Urinary bladder (tissue), 4 donors: Measurements from ENCODE around the gene DGKQ. TPM values are rescaled to one million over a fixed set of nuclear protein-coding genes. Genes with fewer than 3 reads are reported as not detected.

Experiments used
- DNase-seq: peaks from one replicate; pipeline ENCODE4 v3.0.0-alpha.2; 2015; ENCODE audit errors: extremely low spot score
- H3K27ac ChIP-seq: one replicate; pipeline ENCODE4 v1.5.1; 2013; ENCODE audit warnings: low read depth, mild to moderate bottlenecking, moderate library complexity
- H3K36me3 ChIP-seq: one replicate; pipeline ENCODE4 v1.6.1; 2013; ENCODE audit warnings: mild to moderate bottlenecking, moderate library complexity; ENCODE audit not compliant: insufficient read depth
- H3K4me1 ChIP-seq: one replicate; pipeline ENCODE4 v1.6.1; 2013; ENCODE audit warnings: mild to moderate bottlenecking, moderate library complexity; ENCODE audit not compliant: insufficient read depth
- H3K4me3 ChIP-seq: one replicate; pipeline ENCODE4 v1.5.1; 2013; ENCODE audit warnings: low read depth, low read length
- WGBS: extraction: QIAGEN DNeasy Blood & Tissue Kit; methylation state at CpG from one replicate; pipeline ENCODE4 v1.1.7; 2013; 5-methylcytosine and 5-hydroxymethylcytosine counted together
- polyA plus RNA-seq: library from polyadenylated mRNA; stranded (reverse); fragments of 200-250 nt; gene quantifications from one replicate; pipeline ENCODE4 v1.2.3, GENCODE V29; 2013
- total RNA-seq: library from RNA; depleted of rRNA; stranded (reverse); fragments of >200 nt; gene quantifications from one replicate; pipeline ENCODE4 v1.2.3, GENCODE V29; 2014
- donor health status: healthy with polysubstance abuse.
- donor health status: healthy.

DGKQ gene
- total and polyA plus RNA-seq, 2 donors, result 5.0 to 10.0 TPM

DNA sequence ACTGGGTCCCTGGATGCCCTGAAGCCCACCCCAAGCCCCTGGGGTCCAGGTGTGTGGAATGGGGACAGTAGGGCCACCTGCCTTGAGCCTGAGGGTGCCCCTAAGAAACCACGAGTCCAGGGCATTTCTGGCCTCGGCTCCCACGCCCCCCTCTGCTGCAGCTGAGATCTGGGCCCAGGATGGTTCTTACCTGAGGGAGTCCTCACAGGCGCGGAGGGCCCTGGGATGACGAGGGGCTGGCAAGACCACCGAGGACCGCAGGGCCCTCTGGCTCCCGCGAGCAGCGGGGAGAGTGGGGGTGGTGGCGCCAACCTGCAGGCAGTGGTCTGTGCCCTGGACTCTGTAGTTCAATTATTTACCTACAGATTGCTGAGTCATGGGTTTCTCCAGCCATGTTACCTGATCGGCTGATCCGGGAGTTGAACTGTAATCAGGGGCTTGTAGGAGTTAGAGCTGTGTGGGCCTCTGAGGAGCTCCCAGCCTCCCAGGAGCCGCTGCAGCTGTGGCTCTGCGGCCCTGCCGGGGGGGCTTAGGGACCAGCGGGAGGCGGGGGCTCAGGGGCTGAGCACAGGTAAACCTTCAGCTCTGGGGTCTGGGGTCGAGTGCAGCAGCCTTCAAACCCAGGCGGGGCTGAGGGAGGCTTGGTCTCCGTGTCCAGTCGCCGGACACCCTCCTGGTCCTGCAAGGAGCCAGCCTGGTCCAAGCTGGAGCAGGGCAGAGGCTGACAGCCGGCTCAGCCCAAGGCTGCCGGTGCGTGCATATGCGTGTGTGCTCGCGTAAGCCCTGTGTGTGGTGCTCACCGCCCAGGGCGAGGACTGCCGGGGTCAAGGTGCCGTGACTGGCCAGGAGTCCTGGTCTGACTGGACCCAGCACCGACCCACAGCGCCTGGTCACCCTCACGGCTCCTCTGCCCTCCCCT lies 20.0 kb upstream of the DGKQ start, which contains the start of gene SLC26A1:
Gene SLC26A1 (minus strand): TSS at position 294 of the 919 bp plus-strand sequence. CDS start 1,701 bp downstream, outside the sequence.
- 85% methylated on average over 37 of the region's 37 CpGs for WGBS
- no peak within 1 kb of the TSS for H3K27ac ChIP-seq
- H3K36me3 ChIP-seq, result no peaks in the 10 kb centered on the region
- no peak within 1 kb of the TSS for H3K4me3 ChIP-seq
- H3K4me1 ChIP-seq, result peaks cover 5% of the 10 kb centered on the region
- no peak for DNase-seq

DNA sequence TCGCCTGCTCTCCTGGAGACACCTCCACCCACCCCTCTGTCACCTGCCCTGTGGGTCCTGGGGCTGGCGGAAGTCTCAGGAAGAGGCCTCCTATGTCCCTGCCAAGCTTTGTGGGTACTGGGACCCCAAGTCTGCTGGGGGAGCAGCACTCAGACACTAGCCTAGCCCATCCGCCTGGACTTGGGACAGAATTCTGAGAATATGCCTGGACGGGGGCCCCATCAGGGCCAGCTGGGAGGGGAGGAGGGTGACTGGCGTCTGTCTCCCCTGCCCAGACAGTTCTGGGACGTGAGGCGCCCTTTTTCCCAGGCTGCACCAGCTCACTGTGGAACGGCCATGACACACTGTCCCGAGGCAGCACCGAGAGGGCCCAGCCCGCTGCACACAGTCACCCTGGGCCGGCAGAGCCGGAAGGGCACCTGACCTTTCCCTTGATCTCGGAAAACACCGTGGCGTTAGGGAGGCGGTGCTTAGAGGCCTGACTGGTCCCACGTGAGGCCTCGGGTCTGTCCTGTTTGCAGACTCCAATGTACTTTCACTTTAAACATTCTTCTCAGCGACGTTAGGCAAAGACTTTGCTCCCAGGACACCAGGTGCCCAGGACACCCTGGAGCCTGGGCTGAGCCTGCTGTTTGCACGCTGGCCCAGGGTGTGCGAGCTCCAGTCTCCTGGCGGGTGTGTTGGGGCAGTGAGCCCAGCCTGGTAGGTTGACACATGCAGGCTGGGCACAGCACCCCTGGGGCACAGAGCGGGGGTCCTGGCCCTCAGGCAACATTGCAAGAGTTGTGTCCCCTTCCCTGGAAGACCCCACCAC lies 19.1 kb upstream of the DGKQ start:
- H3K4me1 ChIP-seq, result peaks cover 4% of the 10 kb centered on the region
- no peaks in the 10 kb centered on the region for H3K36me3 ChIP-seq
- H3K4me3 ChIP-seq, result no peak overlapping the region
- no peak overlapping the region for H3K27ac ChIP-seq
- no peak for DNase-seq
- 68% methylated on average over 25 of the region's 25 CpGs for WGBS

DNA sequence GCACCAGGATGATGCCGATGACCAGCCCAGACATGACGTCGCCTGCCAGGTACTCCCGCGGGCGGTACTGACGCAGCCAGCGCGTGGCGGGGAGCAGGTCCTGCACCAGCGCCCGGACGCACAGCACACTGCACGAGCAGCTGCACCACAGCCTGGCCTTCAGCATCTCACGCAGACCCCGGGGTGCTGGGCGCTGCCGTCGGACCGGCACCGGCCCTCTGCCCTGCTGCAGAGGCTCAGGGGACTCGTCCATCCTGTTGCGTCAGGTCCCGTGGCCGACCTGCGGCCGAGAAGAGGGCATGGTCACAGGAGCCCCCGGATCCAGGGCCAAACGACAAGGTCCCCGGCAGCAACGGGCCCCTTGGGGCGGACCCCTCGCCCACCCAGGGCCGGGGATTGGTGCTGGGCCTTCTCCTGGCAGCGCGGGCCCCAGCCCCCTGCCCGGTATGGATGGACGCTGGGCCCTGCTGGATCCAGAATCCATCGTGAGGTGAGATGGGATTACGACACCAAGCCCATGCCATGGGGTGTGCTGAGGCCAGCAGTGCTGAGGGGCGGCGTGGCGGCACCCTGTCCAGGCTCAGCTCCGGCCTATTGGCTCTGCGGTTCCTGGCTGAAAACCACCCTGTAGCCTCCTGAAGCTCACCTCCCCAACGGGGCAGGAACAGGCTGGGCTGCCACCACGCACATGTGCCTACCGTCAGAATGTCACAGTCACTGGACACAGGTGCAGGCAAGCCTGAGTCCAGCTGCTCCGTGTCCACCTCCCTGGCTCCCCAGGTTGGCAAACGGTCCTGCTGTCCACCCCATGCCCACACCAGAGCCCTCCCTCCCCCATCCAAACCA lies 18.3 kb upstream of the DGKQ start:
- Histone ChIP-seq H3K4me1 (peaks cover 2% of the 10 kb centered on the region), H3K27ac (no peak overlapping the region), H3K4me3 (no peak overlapping the region), H3K36me3 (no peaks in the 10 kb centered on the region)
- 95% methylated on average over 50 of the region's 50 CpGs for WGBS
- DNase-seq, result no peak

DNA sequence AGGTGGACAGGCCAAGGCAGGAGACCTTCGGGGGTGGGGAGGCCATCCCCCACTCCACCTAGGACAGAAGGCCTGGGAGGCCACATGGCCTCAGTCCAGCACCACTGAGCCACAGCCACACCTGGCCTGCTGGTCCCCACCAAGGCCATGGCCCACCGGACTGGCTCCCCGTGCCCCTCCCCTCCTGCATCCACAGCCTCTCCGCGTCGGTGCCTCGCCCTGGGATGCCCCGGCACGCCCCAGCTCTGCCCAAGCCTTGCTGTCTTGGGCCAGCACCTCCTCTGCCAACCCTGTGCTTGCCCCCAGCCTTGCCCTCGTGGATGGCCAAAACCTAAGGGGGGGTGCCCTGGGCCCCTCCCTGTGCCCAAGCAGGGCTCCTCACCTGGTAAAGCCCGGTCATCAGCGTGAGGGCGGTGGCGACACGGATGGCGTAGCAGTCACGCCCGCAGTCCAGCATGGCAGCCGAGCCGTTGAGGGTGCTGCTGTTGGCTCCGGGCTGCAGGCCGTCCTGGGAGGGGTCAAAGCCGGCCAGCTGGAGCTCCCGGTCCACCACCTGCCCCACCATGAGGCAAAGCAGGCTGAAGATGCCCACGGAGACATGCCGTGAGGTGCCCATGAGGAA lies 17.5 kb upstream of the DGKQ start:
- H3K36me3 ChIP-seq, result no peaks in the 10 kb centered on the region
- H3K4me3 ChIP-seq, result no peak overlapping the region
- H3K4me1 ChIP-seq, result peaks cover 2% of the 10 kb centered on the region
- no peak overlapping the region for H3K27ac ChIP-seq
- no peak for DNase-seq
- 93% methylated on average over 26 of the region's 26 CpGs for WGBS

DNA sequence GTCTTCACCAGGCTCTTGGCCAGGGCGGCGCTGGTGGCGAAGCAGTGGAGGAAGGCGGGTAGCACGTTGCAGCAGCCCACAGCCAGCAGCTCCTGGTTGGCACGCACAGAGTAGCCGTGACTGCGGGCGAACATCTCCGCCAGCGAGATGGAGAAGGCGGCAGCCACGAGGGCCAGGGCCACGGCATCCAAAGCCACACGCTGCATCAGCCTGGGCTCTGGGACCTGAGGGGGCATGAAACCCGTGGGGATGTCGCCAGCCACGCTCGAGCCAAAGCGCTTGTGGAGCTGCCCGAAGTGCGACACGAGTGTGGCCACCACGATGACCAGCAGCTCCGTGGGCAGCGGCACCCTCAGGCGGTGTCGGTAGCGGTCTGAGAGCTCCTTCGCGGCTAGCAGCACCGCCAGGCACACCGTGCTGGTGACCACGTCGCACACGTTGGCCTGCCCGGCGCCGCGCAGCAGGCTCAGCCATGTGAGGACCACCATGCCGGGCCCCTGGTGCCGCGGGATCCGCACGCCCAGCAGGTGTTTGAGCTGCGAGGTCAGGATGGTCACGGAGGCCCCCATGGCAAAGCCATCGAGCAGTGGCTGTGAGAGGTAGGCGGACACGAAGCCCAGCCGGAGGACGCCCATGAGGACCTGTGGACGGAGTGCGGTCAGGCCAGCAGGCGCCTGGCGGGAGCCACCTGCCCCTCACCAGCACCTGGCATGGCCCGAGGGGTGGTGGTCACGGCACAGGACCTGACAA lies 16.5 kb upstream of the DGKQ start:
- no peaks in the 10 kb centered on the region for H3K36me3 ChIP-seq
- no peak overlapping the region for H3K27ac ChIP-seq
- 95% methylated on average over 58 of the region's 58 CpGs for WGBS
- H3K4me1 ChIP-seq, result peaks cover 2% of the 10 kb centered on the region
- H3K4me3 ChIP-seq, result no peak overlapping the region
- no peak for DNase-seq

DNA sequence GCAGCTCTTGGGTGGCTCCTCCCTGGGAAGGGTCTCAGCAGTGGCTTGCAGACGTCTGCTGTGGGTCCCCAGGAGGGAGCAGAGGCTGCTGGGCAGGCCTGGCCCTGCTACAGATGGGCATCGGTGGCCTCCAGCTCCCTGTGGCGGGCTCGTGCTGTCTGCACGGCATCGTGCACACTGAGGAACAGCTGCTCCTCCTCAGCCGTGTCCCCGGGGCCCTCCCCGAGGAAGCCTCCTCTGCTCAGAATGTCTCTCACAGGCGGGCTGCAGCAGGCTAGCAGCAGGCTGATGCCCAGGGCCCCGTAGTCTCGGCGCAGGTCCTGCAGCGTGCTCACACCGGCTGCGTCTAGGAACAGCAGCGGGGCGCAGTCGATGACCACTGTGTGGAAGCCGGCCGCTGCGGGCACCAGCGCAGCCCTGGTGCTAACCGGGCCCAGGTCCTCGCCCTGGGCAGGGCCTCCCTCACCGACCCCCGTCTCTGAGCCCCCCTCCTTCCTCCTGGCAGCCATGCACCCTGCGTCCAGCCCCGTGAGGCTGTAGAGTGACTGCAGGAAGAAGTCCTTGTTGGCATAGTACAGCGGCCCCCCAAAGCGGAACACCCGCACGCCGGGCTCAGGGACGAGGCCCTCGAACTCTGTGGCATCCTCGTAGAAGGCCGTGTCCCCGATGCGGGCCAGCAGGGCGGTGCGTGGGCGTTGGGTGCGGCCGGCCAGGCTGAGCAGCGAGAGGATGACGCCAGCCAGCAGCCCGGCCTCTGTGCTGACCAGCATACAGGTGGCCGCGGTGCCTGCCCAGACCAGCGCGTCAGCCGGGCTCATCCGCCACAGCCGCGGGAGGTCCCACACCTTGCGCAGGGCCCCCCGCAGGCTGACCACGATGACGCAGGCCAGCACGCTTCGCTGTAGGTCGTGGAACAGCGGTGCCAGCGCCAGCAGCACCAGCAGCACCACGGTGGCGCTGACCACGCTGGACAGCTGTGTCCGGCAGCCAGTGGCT lies 15.7 kb upstream of the DGKQ start:
- no peak for DNase-seq
- H3K4me3 ChIP-seq, result no peak overlapping the region
- WGBS, result 91% methylated on average over 69 of the region's 69 CpGs
- peaks cover 2% of the 10 kb centered on the region for H3K4me1 ChIP-seq
- H3K27ac ChIP-seq, result no peak overlapping the region
- H3K36me3 ChIP-seq, result no peaks in the 10 kb centered on the region

DNA sequence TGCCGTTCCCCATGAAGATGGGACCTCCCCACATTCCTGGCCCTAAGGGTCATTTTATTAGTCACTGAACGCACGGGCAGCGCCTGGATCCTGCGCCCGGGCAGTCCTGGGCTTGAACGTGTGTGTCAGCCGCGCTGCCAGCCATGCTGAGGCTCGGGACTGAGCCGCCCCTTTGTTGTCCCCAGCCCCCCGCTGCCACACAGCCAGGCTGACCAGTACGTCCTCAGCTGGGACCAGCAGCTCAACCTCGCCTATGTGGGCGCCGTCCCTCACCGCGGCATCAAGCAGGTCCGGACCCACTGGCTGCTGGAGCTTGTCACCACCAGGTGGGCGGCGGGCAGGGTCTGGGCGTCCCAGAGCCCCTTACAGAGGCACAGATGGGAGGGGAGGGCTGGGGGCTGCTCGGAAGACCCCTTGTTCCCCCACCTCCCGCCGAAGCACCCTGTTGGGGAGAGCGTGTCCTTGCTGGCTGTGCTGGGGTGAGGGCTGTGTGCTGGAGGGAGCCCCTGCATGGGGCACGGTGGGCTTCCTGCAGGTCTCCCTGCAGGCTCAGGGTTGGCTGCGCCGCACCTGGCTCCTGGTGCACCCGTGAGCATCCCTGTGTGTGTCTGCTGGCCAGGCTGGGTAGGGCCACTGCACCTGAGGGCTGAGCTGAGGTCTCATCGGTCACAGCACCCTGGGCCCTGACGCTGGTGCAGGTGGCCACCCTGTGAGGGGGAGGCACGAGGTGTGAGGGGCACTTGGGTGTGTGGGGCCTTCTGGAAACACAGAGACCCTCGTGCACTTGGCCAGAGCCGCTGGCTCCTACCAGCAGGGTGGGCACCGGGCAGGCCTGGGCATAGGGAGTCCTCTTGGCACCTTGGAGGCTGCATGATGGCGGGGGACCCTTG lies 14.5 kb upstream of the DGKQ start:
- 69% methylated on average over 37 of the region's 37 CpGs for WGBS
- DNase-seq, result no peak
- H3K27ac ChIP-seq, result no peak overlapping the region

DNA sequence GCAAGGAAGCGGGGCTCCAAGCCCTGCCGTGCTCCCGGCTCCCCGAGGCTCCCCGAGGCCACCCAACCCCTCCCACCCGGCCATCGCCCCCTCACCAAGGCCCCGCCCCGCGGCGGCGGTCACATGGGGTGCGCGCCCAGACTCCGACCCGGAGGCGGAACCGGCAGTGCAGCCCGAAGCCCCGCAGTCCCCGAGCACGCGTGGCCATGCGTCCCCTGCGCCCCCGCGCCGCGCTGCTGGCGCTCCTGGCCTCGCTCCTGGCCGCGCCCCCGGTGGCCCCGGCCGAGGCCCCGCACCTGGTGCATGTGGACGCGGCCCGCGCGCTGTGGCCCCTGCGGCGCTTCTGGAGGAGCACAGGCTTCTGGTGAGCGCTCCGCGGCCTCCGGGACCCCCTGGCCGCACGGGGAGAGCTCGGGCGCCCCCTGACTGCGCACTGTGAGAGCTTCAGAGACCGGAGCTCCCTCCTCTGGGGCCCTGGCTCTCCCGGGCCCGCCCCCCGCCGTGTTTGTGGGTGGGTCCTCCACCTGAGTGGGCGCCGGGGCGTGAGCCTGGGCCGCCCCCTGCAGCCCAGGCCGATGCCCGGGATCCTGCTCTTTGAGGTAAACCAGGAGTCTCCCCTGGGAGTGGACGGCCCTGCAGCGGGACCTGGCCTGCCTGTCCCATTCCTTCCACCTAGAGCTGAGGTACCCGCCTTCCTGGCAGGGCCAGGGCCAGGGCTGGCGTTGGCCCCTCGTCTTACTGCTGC lies 13.7 kb upstream of the DGKQ start, which contains the start of gene IDUA:
Gene IDUA (plus strand): TSS at position 166 of the 745 bp plus-strand sequence. CDS start 41 bp downstream, at position 207.
- peak within 1 kb of the TSS; percentile 6 for H3K27ac ChIP-seq
- under 1% methylated on average over 69 of the region's 69 CpGs for WGBS
- DNase-seq, result peak; percentile 53
- H3K4me3 ChIP-seq, result peak within 1 kb of the TSS; percentile 72
- H3K36me3 ChIP-seq, result no peaks in the 10 kb centered on the region
- H3K4me1 ChIP-seq, result peaks cover 2% of the 10 kb centered on the region

More for the DNA sequence above, 14.5 kb upstream of the DGKQ start:
- peak overlapping the region; percentile 72 for H3K4me3 ChIP-seq
- H3K4me1 ChIP-seq, result peaks cover 2% of the 10 kb centered on the region
- H3K36me3 ChIP-seq, result no peaks in the 10 kb centered on the region

DNA sequence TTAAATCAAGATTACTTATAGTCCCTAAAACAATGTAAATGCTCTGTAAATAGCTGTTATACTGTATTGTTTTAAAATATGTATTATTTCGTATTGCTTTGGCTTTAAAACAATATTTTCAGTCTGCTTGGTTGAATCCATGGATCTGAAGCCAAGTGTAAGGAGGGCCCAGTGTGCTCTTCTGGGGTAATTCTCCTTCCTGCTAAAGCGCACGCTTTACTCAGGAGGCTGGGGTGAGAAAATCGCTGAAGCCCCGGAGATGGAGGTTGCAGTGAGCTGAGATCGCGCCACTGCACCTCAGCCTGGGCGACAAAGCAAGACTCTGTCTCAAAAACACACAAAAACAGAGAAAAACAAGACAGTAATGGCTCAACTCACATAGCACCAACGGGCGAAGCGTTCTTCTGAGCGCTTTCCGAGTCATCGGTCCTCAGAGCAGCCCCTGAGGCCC lies 13.1 kb upstream of the DGKQ start:
- DNase-seq, result no peak
- peak overlapping the region; percentile 6 for H3K27ac ChIP-seq
- H3K4me3 ChIP-seq, result peak overlapping the region; percentile 72
- peaks cover 4% of the 10 kb centered on the region for H3K4me1 ChIP-seq
- whole genome bisulfite sequencing, result 3% methylated on average over 14 of the region's 14 CpGs
- H3K36me3 ChIP-seq, result no peaks in the 10 kb centered on the region
